HepG2 (cell line): ENCODE results near the gene PLK4. TPM values are rescaled to one million over a fixed set of nuclear protein-coding genes. Genes with fewer than 3 reads are reported as not detected.
A peak's percentile ranks its signal among the peaks of the same experiment; 100 is the strongest.

ENCODE experiments used
- FOXJ3 ChIP-seq: sonication (generic); formaldehyde crosslinking; IDR thresholded peaks from 2 replicates; pipeline ENCODE4 v1.4.0; 2020; ENCODE audit warnings: missing genetic modification reagents, mild to moderate bottlenecking, borderline replicate concordance
- LCORL ChIP-seq, 2 experiments: fragments of 450-650 bp in 1 of 2; sonication (generic) in 1 of 2; formaldehyde crosslinking in 1 of 2; IDR thresholded peaks; 2 replicates each; pipeline versions ENCODE4 v1.5.0 to v1.6.1; 2017 to 2020; ENCODE audit warnings: antibody characterized with exemption in 1 of 2, missing genetic modification reagents in 1 of 2
- MTA1 ChIP-seq: sonication (generic); formaldehyde crosslinking; IDR thresholded peaks from 2 replicates; pipeline ENCODE4 v1.4.0; 2020; ENCODE audit warnings: missing genetic modification reagents, mild to moderate bottlenecking, borderline replicate concordance
- PCBP2 ChIP-seq: fragments of 200-400 bp; formaldehyde crosslinking; optimal IDR thresholded peaks from 2 replicates; pipeline ENCODE3; 2018; ENCODE audit warnings: low read length, low read depth; ENCODE audit not compliant: poor library complexity, severe bottlenecking
- PTBP1 ChIP-seq: fragments of 200-400 bp; formaldehyde crosslinking; IDR thresholded peaks from 2 replicates; pipeline ENCODE4 v1.6.1; 2018; ENCODE audit warnings: low read length, low read depth; ENCODE audit not compliant: poor library complexity, severe bottlenecking
- SPEN ChIP-seq: sonication (generic); formaldehyde crosslinking; IDR thresholded peaks from 2 replicates; pipeline ENCODE4 v1.5.1; 2020; ENCODE audit warnings: low read depth, mild to moderate bottlenecking, missing genetic modification reagents
- TARDBP ChIP-seq: sonication (generic); formaldehyde crosslinking; IDR thresholded peaks from 2 replicates; pipeline ENCODE4 v1.8.0; 2022; ENCODE audit warnings: mild to moderate bottlenecking, missing genetic modification reagents
- TBP ChIP-seq: sonication (generic); formaldehyde crosslinking; IDR thresholded peaks from 2 replicates; pipeline ENCODE4 v1.5.0; 2020; ENCODE audit warnings: missing genetic modification reagents
- ZNF30 ChIP-seq: sonication (generic); formaldehyde crosslinking; IDR thresholded peaks from 2 replicates; pipeline ENCODE4 v1.5.0; 2020; ENCODE audit warnings: mild to moderate bottlenecking, missing genetic modification reagents
- ZNF317 ChIP-seq: sonication (generic); formaldehyde crosslinking; IDR thresholded peaks from 2 replicates; pipeline ENCODE4 v1.5.0; 2020; ENCODE audit warnings: mild to moderate bottlenecking, missing genetic modification reagents
- ZNF558 ChIP-seq: sonication (generic); formaldehyde crosslinking; IDR thresholded peaks from 2 replicates; pipeline ENCODE4 v1.9.0; 2022; ENCODE audit warnings: mild to moderate bottlenecking, missing genetic modification reagents, borderline replicate concordance
- ZNF615 ChIP-seq: sonication (generic); formaldehyde crosslinking; IDR thresholded peaks from 2 replicates; pipeline ENCODE4 v1.5.0; 2020; ENCODE audit warnings: mild to moderate bottlenecking, missing genetic modification reagents, borderline replicate concordance
- polyA plus RNA-seq, 8 experiments: library from polyadenylated mRNA; depleted of rRNA in 3 of 8; stranded (reverse) in 7 of 8; unstranded in 1 of 8; fragments of >200 nt; fragmentation: Illumina TruSeq in 4 of 8; extraction: Trizol in 4 of 8; gene quantifications; 2 replicates each; pipeline versions ENCODE4 v1.2.1 to v1.2.3, GENCODE V29; 2011 to 2016; ENCODE audit warnings: low read depth in 4 of 8, missing spikeins in 1 of 8, mixed read lengths in 1 of 8; ENCODE audit not compliant: insufficient read depth in 1 of 8
- total RNA-seq, 5 experiments: library from RNA; depleted of rRNA; stranded (reverse); fragments of >200 nt; fragmentation: Illumina TruSeq; extraction: Trizol; gene quantifications; 2 replicates each; pipeline ENCODE4 v1.2.3, GENCODE V29; 2016; ENCODE audit warnings: low read depth in 1 of 5
- TF ChIP-seq, protein P1 (sequence below): sonication (generic); formaldehyde crosslinking; IDR thresholded peaks from 2 replicates; pipeline ENCODE4 v1.4.0; 2020; ENCODE audit warnings: missing genetic modification reagents
- TF ChIP-seq, protein P2 (sequence below): sonication (generic); formaldehyde crosslinking; IDR thresholded peaks from 2 replicates; pipeline ENCODE4 v1.5.0; 2020; ENCODE audit warnings: mild to moderate bottlenecking, missing genetic modification reagents, borderline replicate concordance
- TF ChIP-seq, protein P3 (sequence below): sonication (generic); formaldehyde crosslinking; IDR thresholded peaks from 2 replicates; pipeline ENCODE4 v1.4.0; 2020; ENCODE audit warnings: mild to moderate bottlenecking, missing genetic modification reagents
- TF ChIP-seq, protein P4 (sequence below), 2 experiments: fragments of 450-650 bp in 1 of 2; sonication (generic) in 1 of 2; formaldehyde crosslinking; IDR thresholded peaks; 2 replicates each; pipeline versions ENCODE4 v1.5.0 to v1.8.0; 2020 to 2022; ENCODE audit warnings: mild to moderate bottlenecking in 1 of 2, missing genetic modification reagents in 1 of 2

PLK4 gene
- total and polyA plus RNA-seq, 2 of the 13 experiments (the other 11 are each of a cell fraction or from before 2014, with no cell fraction given), result 22.4 to 46.1 TPM

DNA sequence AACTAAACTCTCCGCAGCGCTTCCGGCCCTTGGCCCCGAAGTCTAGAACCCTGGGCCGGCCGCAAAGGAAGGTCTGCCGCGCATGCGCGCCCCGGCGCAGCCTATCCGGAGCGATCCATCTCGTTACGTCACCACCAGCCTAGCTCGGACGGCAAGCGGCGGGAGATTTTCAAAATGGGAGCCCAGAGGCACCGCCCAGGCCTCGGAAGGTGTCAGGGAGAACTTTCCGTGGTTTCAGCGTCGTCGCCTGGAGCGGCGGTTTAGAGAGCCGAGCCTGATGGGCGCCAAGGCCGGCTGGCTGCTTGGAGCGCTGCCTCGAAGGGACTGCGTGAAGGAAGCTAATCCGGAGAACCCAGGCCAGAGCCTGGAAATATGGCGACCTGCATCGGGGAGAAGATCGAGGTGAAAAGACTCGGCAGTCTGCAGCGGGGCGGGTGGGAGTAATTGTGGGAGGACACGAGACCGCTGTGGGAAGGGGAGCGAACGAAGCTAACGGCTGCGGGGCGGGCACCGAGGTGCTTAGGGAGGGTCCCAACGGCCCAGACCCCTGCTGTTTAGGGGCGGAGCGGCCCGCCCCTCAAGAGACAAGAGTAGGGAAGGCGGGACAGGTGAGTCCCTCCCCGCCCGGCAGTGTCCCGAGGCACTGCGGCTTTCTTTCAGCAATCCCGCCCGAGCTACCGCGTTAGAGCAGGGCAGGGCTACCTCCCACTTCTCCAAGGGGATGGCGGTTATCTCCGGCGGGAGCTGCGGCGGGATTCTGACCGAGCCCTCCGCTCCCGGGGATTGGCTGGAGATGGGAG lies at the start of gene PLK4 (continued):
- TF ChIP-seq, protein P1, sequence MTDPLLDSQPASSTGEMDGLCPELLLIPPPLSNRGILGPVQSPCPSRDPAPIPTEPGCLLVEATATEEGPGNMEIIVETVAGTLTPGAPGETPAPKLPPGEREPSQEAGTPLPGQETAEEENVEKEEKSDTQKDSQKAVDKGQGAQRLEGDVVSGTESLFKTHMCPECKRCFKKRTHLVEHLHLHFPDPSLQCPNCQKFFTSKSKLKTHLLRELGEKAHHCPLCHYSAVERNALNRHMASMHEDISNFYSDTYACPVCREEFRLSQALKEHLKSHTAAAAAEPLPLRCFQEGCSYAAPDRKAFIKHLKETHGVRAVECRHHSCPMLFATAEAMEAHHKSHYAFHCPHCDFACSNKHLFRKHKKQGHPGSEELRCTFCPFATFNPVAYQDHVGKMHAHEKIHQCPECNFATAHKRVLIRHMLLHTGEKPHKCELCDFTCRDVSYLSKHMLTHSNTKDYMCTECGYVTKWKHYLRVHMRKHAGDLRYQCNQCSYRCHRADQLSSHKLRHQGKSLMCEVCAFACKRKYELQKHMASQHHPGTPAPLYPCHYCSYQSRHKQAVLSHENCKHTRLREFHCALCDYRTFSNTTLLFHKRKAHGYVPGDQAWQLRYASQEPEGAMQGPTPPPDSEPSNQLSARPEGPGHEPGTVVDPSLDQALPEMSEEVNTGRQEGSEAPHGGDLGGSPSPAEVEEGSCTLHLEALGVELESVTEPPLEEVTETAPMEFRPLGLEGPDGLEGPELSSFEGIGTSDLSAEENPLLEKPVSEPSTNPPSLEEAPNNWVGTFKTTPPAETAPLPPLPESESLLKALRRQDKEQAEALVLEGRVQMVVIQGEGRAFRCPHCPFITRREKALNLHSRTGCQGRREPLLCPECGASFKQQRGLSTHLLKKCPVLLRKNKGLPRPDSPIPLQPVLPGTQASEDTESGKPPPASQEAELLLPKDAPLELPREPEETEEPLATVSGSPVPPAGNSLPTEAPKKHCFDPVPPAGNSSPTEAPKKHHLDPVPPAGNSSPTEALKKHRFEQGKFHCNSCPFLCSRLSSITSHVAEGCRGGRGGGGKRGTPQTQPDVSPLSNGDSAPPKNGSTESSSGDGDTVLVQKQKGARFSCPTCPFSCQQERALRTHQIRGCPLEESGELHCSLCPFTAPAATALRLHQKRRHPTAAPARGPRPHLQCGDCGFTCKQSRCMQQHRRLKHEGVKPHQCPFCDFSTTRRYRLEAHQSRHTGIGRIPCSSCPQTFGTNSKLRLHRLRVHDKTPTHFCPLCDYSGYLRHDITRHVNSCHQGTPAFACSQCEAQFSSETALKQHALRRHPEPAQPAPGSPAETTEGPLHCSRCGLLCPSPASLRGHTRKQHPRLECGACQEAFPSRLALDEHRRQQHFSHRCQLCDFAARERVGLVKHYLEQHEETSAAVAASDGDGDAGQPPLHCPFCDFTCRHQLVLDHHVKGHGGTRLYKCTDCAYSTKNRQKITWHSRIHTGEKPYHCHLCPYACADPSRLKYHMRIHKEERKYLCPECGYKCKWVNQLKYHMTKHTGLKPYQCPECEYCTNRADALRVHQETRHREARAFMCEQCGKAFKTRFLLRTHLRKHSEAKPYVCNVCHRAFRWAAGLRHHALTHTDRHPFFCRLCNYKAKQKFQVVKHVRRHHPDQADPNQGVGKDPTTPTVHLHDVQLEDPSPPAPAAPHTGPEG (CRISPR knock-in tag), result no peak
- TF ChIP-seq PCBP2, result no peak
- TF ChIP-seq, protein P2, sequence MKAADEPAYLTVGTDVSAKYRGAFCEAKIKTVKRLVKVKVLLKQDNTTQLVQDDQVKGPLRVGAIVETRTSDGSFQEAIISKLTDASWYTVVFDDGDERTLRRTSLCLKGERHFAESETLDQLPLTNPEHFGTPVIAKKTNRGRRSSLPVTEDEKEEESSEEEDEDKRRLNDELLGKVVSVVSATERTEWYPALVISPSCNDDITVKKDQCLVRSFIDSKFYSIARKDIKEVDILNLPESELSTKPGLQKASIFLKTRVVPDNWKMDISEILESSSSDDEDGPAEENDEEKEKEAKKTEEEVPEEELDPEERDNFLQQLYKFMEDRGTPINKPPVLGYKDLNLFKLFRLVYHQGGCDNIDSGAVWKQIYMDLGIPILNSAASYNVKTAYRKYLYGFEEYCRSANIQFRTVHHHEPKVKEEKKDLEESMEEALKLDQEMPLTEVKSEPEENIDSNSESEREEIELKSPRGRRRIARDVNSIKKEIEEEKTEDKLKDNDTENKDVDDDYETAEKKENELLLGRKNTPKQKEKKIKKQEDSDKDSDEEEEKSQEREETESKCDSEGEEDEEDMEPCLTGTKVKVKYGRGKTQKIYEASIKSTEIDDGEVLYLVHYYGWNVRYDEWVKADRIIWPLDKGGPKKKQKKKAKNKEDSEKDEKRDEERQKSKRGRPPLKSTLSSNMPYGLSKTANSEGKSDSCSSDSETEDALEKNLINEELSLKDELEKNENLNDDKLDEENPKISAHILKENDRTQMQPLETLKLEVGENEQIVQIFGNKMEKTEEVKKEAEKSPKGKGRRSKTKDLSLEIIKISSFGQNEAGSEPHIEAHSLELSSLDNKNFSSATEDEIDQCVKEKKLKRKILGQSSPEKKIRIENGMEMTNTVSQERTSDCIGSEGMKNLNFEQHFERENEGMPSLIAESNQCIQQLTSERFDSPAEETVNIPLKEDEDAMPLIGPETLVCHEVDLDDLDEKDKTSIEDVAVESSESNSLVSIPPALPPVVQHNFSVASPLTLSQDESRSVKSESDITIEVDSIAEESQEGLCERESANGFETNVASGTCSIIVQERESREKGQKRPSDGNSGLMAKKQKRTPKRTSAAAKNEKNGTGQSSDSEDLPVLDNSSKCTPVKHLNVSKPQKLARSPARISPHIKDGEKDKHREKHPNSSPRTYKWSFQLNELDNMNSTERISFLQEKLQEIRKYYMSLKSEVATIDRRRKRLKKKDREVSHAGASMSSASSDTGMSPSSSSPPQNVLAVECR (CRISPR knock-in tag), result peak; percentile 100
- TF ChIP-seq TARDBP (CRISPR knock-in tag), result peak; percentile 59
- peak; percentile 78 for TF ChIP-seq ZNF317
- TF ChIP-seq, protein P3, sequence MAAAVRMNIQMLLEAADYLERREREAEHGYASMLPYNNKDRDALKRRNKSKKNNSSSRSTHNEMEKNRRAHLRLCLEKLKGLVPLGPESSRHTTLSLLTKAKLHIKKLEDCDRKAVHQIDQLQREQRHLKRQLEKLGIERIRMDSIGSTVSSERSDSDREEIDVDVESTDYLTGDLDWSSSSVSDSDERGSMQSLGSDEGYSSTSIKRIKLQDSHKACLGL (CRISPR knock-in tag), result peak; percentile 91
- TF ChIP-seq PTBP1, result peak; percentile 26
- 0 out of 2 replicates have a peak, but pooled peaks have one; percentile 85 for TF ChIP-seq ZNF615 (CRISPR knock-in tag)
- peak; percentile 61; the same call in 1 of the 2 replicates for TF ChIP-seq SPEN (CRISPR knock-in tag)
- peak; percentile 63; the same call in 1 of the 2 replicates for TF ChIP-seq ZNF30 (CRISPR knock-in tag)
- TF ChIP-seq, protein P4, sequence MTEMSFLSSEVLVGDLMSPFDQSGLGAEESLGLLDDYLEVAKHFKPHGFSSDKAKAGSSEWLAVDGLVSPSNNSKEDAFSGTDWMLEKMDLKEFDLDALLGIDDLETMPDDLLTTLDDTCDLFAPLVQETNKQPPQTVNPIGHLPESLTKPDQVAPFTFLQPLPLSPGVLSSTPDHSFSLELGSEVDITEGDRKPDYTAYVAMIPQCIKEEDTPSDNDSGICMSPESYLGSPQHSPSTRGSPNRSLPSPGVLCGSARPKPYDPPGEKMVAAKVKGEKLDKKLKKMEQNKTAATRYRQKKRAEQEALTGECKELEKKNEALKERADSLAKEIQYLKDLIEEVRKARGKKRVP (CRISPR knock-in tag; IDR thresholded peaks at IDR 0.05), result peak in 1 of 2 experiments; percentile 59; a peak in 2 of 4 replicates
- TF ChIP-seq MTA1 (CRISPR knock-in tag), result no peak; the same call in 1 of the 2 replicates
- TF ChIP-seq FOXJ3, result no peak
- TF ChIP-seq ZNF558 (CRISPR knock-in tag), result no peak; the same call in 1 of the 2 replicates
- no peak for TF ChIP-seq TBP (CRISPR knock-in tag)
- no peak for TF ChIP-seq LCORL (IDR thresholded peaks at IDR 0.05)
- TF ChIP-seq LCORL (CRISPR knock-in tag; IDR thresholded peaks at IDR 0.05), result peak; percentile 37; the same call in 1 of the 2 replicates
